IMR-90 (cell line): Measurements from ENCODE around the gene NRARP. TPM values are rescaled to one million over a fixed set of nuclear protein-coding genes. Genes with fewer than 3 reads are reported as not detected.

Source experiments
- ATAC-seq: fragments of 200-7000 bp; cut with Tn5 transposase; 2 replicates; pipeline ENCODE4 v1.9.1; 2020; ENCODE audit warnings: low read depth, mild to moderate bottlenecking, moderate library complexity
- BruUV-seq: library from RNA; stranded (reverse); fragments of 400-500 nt; replicated peaks from 2 replicates; lab custom pipeline; 2021; lab: Mats Ljungman, UMichigan
- CTCF ChIA-PET: fragments of 300-600 bp; formaldehyde crosslinking; extraction: SDS; loops from one replicate; lab custom pipeline; 2021; ENCODE audit warnings: antibody characterized with exemption; lab: Yijun Ruan, JAX
- POLR2A ChIA-PET: fragments of 300-600 bp; sonication (Branson Sonifier 250); formaldehyde crosslinking; loops from one replicate; lab custom pipeline; 2022; ENCODE audit warnings: antibody characterized with exemption; ENCODE audit not compliant: unreplicated experiment; lab: Charles Lee
- DNase-seq: peaks from one replicate; pipeline ENCODE4 v3.0.0; 2013
- H2AFZ ChIP-seq: replicated peaks from 2 replicates; pipeline ENCODE3; 2013; ENCODE audit warnings: low read length, mild to moderate bottlenecking; ENCODE audit not compliant: poor library complexity
- H2AK5ac ChIP-seq: 2 replicates; pipeline ENCODE4 v1.6.1; 2013; ENCODE audit warnings: low read depth, low read length, inconsistent platforms
- H2AK9ac ChIP-seq: replicated peaks from 2 replicates; pipeline ENCODE3; 2013; ENCODE audit warnings: mild to moderate bottlenecking, low read depth, low read length, moderate library complexity; ENCODE audit not compliant: poor library complexity
- H2BK120ac ChIP-seq: 2 replicates; pipeline ENCODE4 v1.6.1; 2013; ENCODE audit warnings: low read depth, low read length, inconsistent platforms
- H2BK15ac ChIP-seq: 3 replicates; pipeline ENCODE4 v1.6.1; 2013; ENCODE audit warnings: low read depth, low read length, inconsistent platforms
- H2BK20ac ChIP-seq: 2 replicates; pipeline ENCODE4 v1.6.1; 2013; ENCODE audit warnings: low read depth, mild to moderate bottlenecking, inconsistent platforms, low read length, moderate library complexity
- H2BK5ac ChIP-seq: 2 replicates; pipeline ENCODE4 v1.6.1; 2013; ENCODE audit warnings: mild to moderate bottlenecking, low read depth, low read length, inconsistent platforms; ENCODE audit not compliant: poor library complexity, severe bottlenecking
- H3K14ac ChIP-seq: replicated peaks from 2 replicates; pipeline ENCODE4 v1.6.1; 2013; ENCODE audit warnings: low read depth, low read length, inconsistent platforms
- H3K18ac ChIP-seq: 2 replicates; pipeline ENCODE4 v1.6.1; 2013; ENCODE audit warnings: low read depth, low read length, control low read depth
- H3K23ac ChIP-seq: 2 replicates; pipeline ENCODE4 v1.6.1; 2013; ENCODE audit warnings: low read depth, low read length, inconsistent platforms
- H3K27ac ChIP-seq: 2 replicates; pipeline ENCODE4 v1.5.1; 2013; ENCODE audit warnings: mild to moderate bottlenecking, control low read depth, low read length; ENCODE audit not compliant: insufficient read depth
- H3K27me3 ChIP-seq: 2 replicates; pipeline ENCODE4 v1.6.1; 2013; ENCODE audit warnings: low read length; ENCODE audit not compliant: control insufficient read depth, insufficient read depth
- H3K36me3 ChIP-seq: 2 replicates; pipeline ENCODE4 v1.6.1; 2013; ENCODE audit warnings: low read length, mixed read lengths; ENCODE audit not compliant: control insufficient read depth, insufficient read depth
- H3K4ac ChIP-seq: 2 replicates; pipeline ENCODE4 v1.6.1; 2013; ENCODE audit warnings: low read depth, low read length, inconsistent platforms
- H3K4me1 ChIP-seq: 2 replicates; pipeline ENCODE4 v1.6.1; 2013; ENCODE audit warnings: low read length, mixed read lengths; ENCODE audit not compliant: control insufficient read depth, insufficient read depth
- H3K4me2 ChIP-seq: 2 replicates; pipeline ENCODE4 v1.6.1; 2013; ENCODE audit warnings: low read depth, mild to moderate bottlenecking, control low read depth, low read length, moderate library complexity
- H3K4me3 ChIP-seq: 2 replicates; pipeline ENCODE4 v1.5.1; 2013; ENCODE audit warnings: low read depth, mild to moderate bottlenecking, control low read depth, low read length, moderate library complexity; ENCODE audit not compliant: insufficient read depth
- H3K56ac ChIP-seq: 2 replicates; pipeline ENCODE4 v1.6.1; 2013; ENCODE audit warnings: low read length, inconsistent platforms; ENCODE audit not compliant: insufficient read depth; ENCODE audit errors: extremely low read depth
- H3K79me1 ChIP-seq, 2 experiments: 2 replicates each; pipeline ENCODE4 v1.6.1; 2013; ENCODE audit warnings: low read length in 2 of 2, inconsistent platforms in 1 of 2, low read depth in 1 of 2
- H3K9ac ChIP-seq: 2 replicates; pipeline ENCODE4 v1.6.1; 2013; ENCODE audit warnings: low read depth, low read length, control low read depth
- H3K9me1 ChIP-seq: 2 replicates; pipeline ENCODE4 v1.6.1; 2013; ENCODE audit warnings: low read length, inconsistent platforms; ENCODE audit not compliant: insufficient read depth
- H3K9me3 ChIP-seq: 2 replicates; pipeline ENCODE4 v1.6.1; 2013; ENCODE audit warnings: low read length; ENCODE audit not compliant: control insufficient read depth, insufficient read depth
- H4K20me1 ChIP-seq: 2 replicates; pipeline ENCODE4 v1.6.1; 2013; ENCODE audit warnings: low read length, inconsistent platforms; ENCODE audit not compliant: insufficient read depth
- H4K5ac ChIP-seq: 2 replicates; pipeline ENCODE4 v1.6.1; 2013; ENCODE audit warnings: mild to moderate bottlenecking, low read depth, low read length, control low read depth
- H4K8ac ChIP-seq, 2 experiments: 2 replicates each; pipeline ENCODE4 v1.6.1; 2013; ENCODE audit warnings: low read depth in 2 of 2, low read length in 2 of 2, control low read depth in 1 of 2, inconsistent platforms in 1 of 2
- H4K91ac ChIP-seq: 2 replicates; pipeline ENCODE4 v1.6.1; 2013; ENCODE audit warnings: low read depth, low read length, inconsistent platforms; ENCODE audit not compliant: insufficient read depth
- ELK1 ChIP-seq: fragments of 150-350 bp; IDR thresholded peaks from 2 replicates; pipeline ENCODE4 v1.6.1; 2016; ENCODE audit warnings: low read depth, mild to moderate bottlenecking, low read length, moderate library complexity, borderline replicate concordance
- MXI1 ChIP-seq: IDR thresholded peaks from 2 replicates; pipeline ENCODE4 v1.6.1; 2012; ENCODE audit warnings: low read depth, mild to moderate bottlenecking, low read length, moderate library complexity, borderline replicate concordance
- NFE2L2 ChIP-seq: fragments of 150-350 bp; IDR thresholded peaks from 2 replicates; pipeline ENCODE4 v1.6.1; 2016; ENCODE audit warnings: low read depth, mild to moderate bottlenecking, low read length
- RFX5 ChIP-seq: IDR thresholded peaks from 2 replicates; pipeline ENCODE4 v1.8.0; 2012; ENCODE audit warnings: low read depth, mild to moderate bottlenecking, low read length, moderate library complexity
- SMC3 ChIP-seq: fragments of 150-350 bp; IDR thresholded peaks from 2 replicates; pipeline ENCODE4 v1.6.1; 2016; ENCODE audit warnings: low read depth, mild to moderate bottlenecking, antibody characterized with exemption, low read length, moderate library complexity
- USF2 ChIP-seq: fragments of 150-350 bp; IDR thresholded peaks from 2 replicates; pipeline ENCODE4 v1.6.1; 2017; ENCODE audit warnings: mild to moderate bottlenecking, antibody characterized with exemption, low read length, low read depth
- WGBS, 2 experiments: methylation state at CpG; one replicate each; pipeline versions ENCODE4 v1.1.5 to v1.1.7; 2013; ENCODE audit warnings: missing lambda C conversion rate in 2 of 2; ENCODE audit not compliant: insufficient read length in 1 of 2; ENCODE audit errors: extremely low coverage in 2 of 2; 5-methylcytosine and 5-hydroxymethylcytosine counted together
- dilution Hi-C: fragments of 300-500 bp; cut with HindIII; formaldehyde crosslinking; loops from one replicate; pipeline ENCODE4 v1.14.3; 2018; ENCODE audit warnings: low sequenced_read_pairs; ENCODE audit not compliant: unreplicated experiment
- in situ Hi-C: fragments of 300-500 bp; cut with MboI; formaldehyde crosslinking; loops from 3 replicates; pipeline ENCODE4 v1.14.3; 2019; ENCODE audit warnings: low sequenced_read_pairs, inconsistent platforms, mixed read lengths
- intact Hi-C: fragments of 100-400 bp; cut with micrococcal nuclease; formaldehyde crosslinking; loops from 2 replicates; pipeline ENCODE4 v1.10.0; 2022
- polyA plus RNA-seq, 3 experiments: library from polyadenylated mRNA; depleted of rRNA; stranded (reverse); fragments of >200 nt; gene quantifications; 2 replicates each; pipeline ENCODE4 v1.2.3, GENCODE V29; 2012; ENCODE audit warnings: low replicate concordance in 1 of 3
- total RNA-seq: library from RNA; depleted of rRNA; stranded (reverse); fragments of >200 nt; gene quantifications from 2 replicates; pipeline ENCODE4 v1.2.3, GENCODE V29; 2012

NRARP gene
- total and polyA plus RNA-seq, 2 of the 4 experiments (the other 2 are of a cell fraction) = 0.15 TPM; not detected in 1

- ATAC-seq (no peak), DNase-seq (no peak)
- Histone ChIP-seq H2BK5ac (no peak overlapping the region), H3K56ac (no peak overlapping the region), H2BK20ac (no peak overlapping the region), H3K18ac (no peak overlapping the region), H3K27ac (no peak overlapping the region), H2BK15ac (no peak overlapping the region), H3K4me1 (0 out of 2 replicates have a peak, but pooled peaks cover 2% of the 10 kb centered on the region), H3K36me3 (no peaks in the 10 kb centered on the region), H4K8ac (no peak overlapping the region), H2AFZ (no peak overlapping the region), H3K79me1 (no peaks in the 10 kb centered on the region), H4K5ac (no peak overlapping the region), H4K91ac (no peak overlapping the region), H3K9me3 (no peaks in the 10 kb centered on the region), H2BK120ac (no peak overlapping the region), H3K27me3 (no peaks in the 10 kb centered on the region; the same call in 1 of the 2 replicates), H4K20me1 (no peaks in the 10 kb centered on the region), H2AK9ac (peak overlapping the region; percentile 78), H3K4me3 (no peak overlapping the region), H3K4ac (no peak overlapping the region), H3K23ac (no peak overlapping the region), H3K14ac (no peak overlapping the region), H3K9ac (no peak overlapping the region), H2AK5ac (no peak overlapping the region), H3K4me2 (no peak overlapping the region), H3K9me1 (no peaks in the 10 kb centered on the region)
- in situ Hi-C loops = no loop called here
- intact Hi-C loops = no loop called here
- BruUV-seq = no TSS peak
- dilution Hi-C loops = no loop called here
- WGBS, 2 experiments = 100% methylated on average over 1 of the region's 6 CpGs; no CpG with 5 or more reads in 1 of the 2 experiments
- ChIA-PET POLR2A (no interaction called here), CTCF (interaction anchor here (1.2 kb wide), 1 partner anchor 11 kb away, joined by 4 read pairs; the partner anchor contains the start of gene NRARP)
- TF ChIP-seq SMC3 = no peak
- no peak for TF ChIP-seq NFE2L2
- TF ChIP-seq RFX5 = no peak
- no peak for TF ChIP-seq MXI1
- TF ChIP-seq ELK1 = no peak
- TF ChIP-seq USF2 = no peak
These were observed 10.8 kb upstream of the NRARP start for GRCh38 chr9:137312852-137313325.
